ENCODE data around the gene B3GAT3. TPM values are rescaled to one million over a fixed set of nuclear protein-coding genes. Genes with fewer than 3 reads are reported as not detected.
A peak's percentile ranks its signal among the peaks of the same experiment; 100 is the strongest.
"Not testable (repeated sequence)": the region's sequence is repeated elsewhere in the genome, so short reads cannot be mapped to it uniquely, and the experiment has no call there.

B3GAT3 gene
- total RNA-seq, 2 experiments from 2014 or later: 64.5 to 69.7 TPM

DNA sequence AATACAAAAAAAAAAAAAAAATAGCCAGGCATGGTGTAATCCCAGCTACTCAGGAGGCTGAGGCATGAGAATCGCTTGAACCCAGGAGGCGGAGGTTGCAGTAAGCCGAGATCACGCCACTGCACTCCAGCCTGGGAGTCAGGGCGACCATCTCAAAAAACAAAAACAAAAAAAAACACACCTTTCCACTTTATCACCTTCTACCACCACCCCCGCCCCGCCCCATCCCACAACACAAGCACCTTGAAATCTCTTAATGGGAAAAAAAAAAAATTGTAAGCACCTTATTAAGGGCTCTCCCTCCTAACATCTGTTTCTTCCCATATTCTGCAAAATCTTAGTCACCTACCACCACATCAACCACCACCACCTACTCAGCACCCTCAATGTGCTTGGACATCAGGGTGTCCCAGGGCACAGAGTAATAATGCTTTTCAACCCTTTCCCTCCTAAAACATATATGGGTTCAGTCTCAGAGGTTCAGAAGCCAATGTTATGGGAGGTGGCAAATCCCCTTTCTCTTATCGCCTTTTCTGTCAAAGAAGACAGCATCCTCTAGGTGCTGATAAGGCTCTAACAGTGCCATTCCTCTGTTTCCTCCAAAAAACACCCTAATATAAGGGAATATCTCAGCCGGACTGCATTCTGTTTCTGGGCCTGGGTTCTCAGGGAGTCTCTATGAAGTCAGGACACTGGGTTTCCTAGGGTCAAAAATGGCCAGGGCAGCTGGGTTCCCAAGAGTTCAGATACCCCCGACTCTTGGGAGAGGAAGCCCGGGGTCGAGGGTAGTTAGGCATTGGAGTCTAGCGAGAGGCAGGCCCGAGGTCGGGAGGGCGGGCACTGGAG lies 30.6 kb upstream of the B3GAT3 start:
- H3K27ac Mint-ChIP-seq: peak overlapping the region; percentile 85
- CTCF ChIA-PET: interaction anchor here (0.6 to 1.5 kb wide), 9 partner anchors 10 to 134 kb away, joined by 3 to 15 read pairs (median 3); partner anchors contain the start of genes C11orf98, CSKMT, LBHD1 and TUT1
- H3K9me3 Mint-ChIP-seq (ENCODE audit: low read depth): no peaks in the 10 kb centered on the region
- DNase-seq (no peak), ATAC-seq (peak; percentile 2)
- H3K27me3 Mint-ChIP-seq: no peaks in the 10 kb centered on the region
- peaks cover 35% of the 10 kb centered on the region for H3K4me1 Mint-ChIP-seq
- H3K4me3 Mint-ChIP-seq: peak overlapping the region; percentile 86
- H3K36me3 Mint-ChIP-seq: peaks cover 7% of the 10 kb centered on the region

DNA sequence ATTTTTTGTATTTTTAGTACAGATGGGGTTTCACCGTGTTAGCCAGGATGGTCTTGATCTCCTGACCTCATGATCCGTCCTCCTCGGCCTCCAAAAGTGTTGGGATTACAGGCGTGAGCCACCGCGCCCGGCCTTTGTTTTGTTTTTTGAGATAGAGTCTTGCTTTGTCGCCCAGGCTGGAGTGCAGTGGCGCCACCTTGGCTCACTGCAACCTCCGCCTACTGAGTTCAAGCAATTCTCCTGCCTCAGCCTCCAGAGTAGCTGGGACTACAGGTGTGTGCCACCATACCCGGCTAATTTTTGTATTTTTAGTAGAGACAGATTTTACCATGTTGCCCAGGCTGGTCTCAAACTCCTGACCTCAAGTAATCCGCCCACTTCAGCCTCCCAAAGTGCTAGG lies 28.5 kb upstream of the B3GAT3 start:
- peaks cover 10% of the 10 kb centered on the region for H3K36me3 Mint-ChIP-seq
- CTCF ChIA-PET: interaction anchor here (1.5 to 1.7 kb wide), 3 partner anchors 15 to 226 kb away, joined by 3 to 7 read pairs (median 4); partner anchors contain the start of genes C11orf98 and CSKMT

DNA sequence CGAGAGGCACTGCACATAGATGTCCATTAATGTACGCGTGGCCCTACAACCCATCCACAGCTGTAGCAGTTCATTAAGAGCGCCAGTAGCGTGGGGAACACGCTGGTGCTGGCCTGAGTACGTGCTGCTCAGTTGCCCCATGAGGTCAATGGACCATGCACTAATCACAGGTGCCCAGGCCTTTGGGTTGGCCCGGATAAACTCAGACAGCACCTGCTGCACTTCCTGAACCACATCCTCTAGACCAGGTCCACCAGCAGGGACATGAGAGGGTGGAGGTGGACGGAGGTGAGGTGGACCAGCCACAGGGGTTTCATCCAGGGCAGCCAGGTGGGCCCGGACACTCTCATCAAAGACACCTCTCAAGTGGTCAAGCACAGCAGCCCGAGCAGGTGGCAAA lies 27.7 kb upstream of the B3GAT3 start:
- peak overlapping the region; percentile 19 for H3K27ac Mint-ChIP-seq
- no peak for ATAC-seq
- CTCF ChIA-PET: interaction anchor here (1.5 to 2.0 kb wide), 4 partner anchors 15 to 225 kb away, joined by 3 to 7 read pairs (median 6); partner anchors contain the start of genes C11orf98 and CSKMT
- H3K4me1 Mint-ChIP-seq: peaks cover 44% of the 10 kb centered on the region
- H3K27me3 Mint-ChIP-seq: no peaks in the 10 kb centered on the region
- H3K4me3 Mint-ChIP-seq: no peak overlapping the region
- DNase-seq: no peak
- H3K9me3 Mint-ChIP-seq (ENCODE audit: low read depth): no peaks in the 10 kb centered on the region
- H3K36me3 Mint-ChIP-seq: peaks cover 14% of the 10 kb centered on the region

More for the DNA sequence above, 28.5 kb upstream of the B3GAT3 start:
- ATAC-seq; H3K9me3 Mint-ChIP-seq (ENCODE audit: low read depth); H3K27me3 Mint-ChIP-seq; H3K4me3 Mint-ChIP-seq; DNase-seq; H3K27ac Mint-ChIP-seq: not testable (repeated sequence)
- peaks cover 44% of the 10 kb centered on the region for H3K4me1 Mint-ChIP-seq

DNA sequence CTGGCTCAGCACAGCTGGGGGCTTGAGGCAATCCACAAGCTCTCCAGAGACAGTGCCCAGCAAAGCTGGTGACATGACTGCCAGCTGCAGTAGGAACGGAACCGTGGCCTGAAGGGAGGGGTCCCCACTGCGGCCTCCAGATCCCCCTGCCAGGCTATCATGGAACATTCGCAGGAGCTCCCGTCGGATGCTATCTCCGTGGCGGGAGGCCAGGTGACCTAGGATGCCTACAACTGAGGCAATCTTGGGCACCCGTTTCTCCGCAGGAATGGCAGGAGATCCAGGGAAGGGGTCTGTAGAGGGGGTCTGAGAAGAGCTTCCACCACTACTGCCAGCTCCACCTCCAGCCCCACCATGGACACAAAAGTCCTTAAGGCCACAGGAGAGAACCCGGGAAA lies 27.2 kb upstream of the B3GAT3 start:
- ATAC-seq: no peak
- DNase-seq: no peak
- Mint-ChIP-seq H3K4me3 (no peak overlapping the region), H3K27ac (no peak overlapping the region), H3K9me3 (ENCODE audit: low read depth) (no peaks in the 10 kb centered on the region), H3K27me3 (no peaks in the 10 kb centered on the region), H3K4me1 (peaks cover 44% of the 10 kb centered on the region), H3K36me3 (peaks cover 20% of the 10 kb centered on the region)
- CTCF ChIA-PET: interaction anchor here (1.7 to 2.0 kb wide), 2 partner anchors 16 to 26 kb away, joined by 7 read pairs; partner anchors contain the start of genes C11orf98 and CSKMT

DNA sequence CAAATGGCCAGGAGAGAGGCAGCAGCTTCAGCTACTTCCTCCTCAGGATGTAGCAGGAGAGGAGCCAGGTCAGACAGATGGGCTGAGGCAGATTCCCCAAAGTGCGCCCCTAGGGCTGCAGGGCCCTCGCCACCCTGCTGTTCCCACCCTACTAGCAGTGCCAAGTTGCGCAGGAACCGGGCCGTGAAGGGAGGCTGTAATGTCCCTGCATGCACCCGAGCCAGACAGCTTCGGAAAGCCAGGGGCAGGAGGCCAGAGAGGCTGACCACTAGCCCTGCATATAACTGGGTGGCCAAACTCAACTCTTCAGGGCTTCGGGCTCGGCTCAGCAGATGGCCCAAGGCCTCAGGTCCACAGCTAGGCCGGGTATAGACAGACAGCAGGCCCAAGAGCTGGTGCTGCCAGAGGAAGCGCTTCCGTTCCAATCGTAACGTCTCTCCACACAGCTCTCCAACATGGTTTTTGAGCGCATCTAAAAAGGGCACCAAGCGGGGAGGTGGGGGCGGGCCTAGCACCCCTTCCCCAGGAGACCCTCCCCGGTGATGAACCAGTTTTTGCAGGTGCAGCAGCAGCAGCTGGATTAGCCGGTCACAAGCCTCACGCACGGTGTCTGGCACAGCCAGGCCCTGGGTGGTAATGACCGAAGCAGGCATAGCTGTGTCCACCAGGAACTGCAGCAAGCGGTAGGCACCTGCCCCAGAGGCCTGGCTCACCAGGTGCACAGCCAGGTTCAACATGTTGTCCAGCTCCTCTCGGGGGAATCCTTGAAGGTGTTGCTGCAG lies 26.6 kb upstream of the B3GAT3 start:
- DNase-seq: no peak
- Mint-ChIP-seq H3K27ac (no peak overlapping the region), H3K27me3 (no peaks in the 10 kb centered on the region), H3K36me3 (peaks cover 21% of the 10 kb centered on the region), H3K9me3 (ENCODE audit: low read depth) (no peaks in the 10 kb centered on the region), H3K4me3 (no peak overlapping the region), H3K4me1 (peaks cover 40% of the 10 kb centered on the region)
- CTCF ChIA-PET: interaction anchor here (0.9 to 2.0 kb wide), 4 partner anchors 17 to 56 kb away, joined by 3 to 7 read pairs (median 5); partner anchors contain the start of genes C11orf98, CSKMT and MTA2
- ATAC-seq: no peak

DNA sequence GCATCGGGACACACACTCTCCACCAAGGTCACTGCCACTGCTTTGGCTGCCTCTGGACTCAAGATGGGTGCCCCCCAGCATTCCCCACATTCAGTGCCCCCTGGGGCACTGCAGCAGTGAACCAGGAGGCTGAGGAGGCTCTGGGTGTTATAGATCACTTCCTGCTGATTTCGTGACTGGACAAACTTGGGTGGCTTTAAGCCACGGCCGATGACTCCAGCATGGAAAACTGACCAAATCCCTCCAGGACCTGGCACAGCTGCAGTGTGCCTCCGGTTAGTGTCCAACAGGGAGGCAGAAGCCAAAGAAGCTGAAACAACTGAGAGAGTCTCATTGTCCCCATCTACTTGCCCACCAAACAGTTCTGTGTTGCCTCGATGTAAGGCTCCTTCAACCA lies 25.8 kb upstream of the B3GAT3 start:
- H3K27ac Mint-ChIP-seq: peak overlapping the region; percentile 43
- DNase-seq: no peak
- no peak for ATAC-seq
- CTCF ChIA-PET: interaction anchor here (0.9 to 2.0 kb wide), 5 partner anchors 17 to 56 kb away, joined by 3 to 7 read pairs (median 7); partner anchors contain the start of genes C11orf98, CSKMT, EML3 and MTA2
- H3K4me1 Mint-ChIP-seq: peaks cover 41% of the 10 kb centered on the region
- H3K36me3 Mint-ChIP-seq: peaks cover 26% of the 10 kb centered on the region
- H3K4me3 Mint-ChIP-seq: no peak overlapping the region
- no peaks in the 10 kb centered on the region for H3K9me3 Mint-ChIP-seq (ENCODE audit: low read depth)
- no peaks in the 10 kb centered on the region for H3K27me3 Mint-ChIP-seq

DNA sequence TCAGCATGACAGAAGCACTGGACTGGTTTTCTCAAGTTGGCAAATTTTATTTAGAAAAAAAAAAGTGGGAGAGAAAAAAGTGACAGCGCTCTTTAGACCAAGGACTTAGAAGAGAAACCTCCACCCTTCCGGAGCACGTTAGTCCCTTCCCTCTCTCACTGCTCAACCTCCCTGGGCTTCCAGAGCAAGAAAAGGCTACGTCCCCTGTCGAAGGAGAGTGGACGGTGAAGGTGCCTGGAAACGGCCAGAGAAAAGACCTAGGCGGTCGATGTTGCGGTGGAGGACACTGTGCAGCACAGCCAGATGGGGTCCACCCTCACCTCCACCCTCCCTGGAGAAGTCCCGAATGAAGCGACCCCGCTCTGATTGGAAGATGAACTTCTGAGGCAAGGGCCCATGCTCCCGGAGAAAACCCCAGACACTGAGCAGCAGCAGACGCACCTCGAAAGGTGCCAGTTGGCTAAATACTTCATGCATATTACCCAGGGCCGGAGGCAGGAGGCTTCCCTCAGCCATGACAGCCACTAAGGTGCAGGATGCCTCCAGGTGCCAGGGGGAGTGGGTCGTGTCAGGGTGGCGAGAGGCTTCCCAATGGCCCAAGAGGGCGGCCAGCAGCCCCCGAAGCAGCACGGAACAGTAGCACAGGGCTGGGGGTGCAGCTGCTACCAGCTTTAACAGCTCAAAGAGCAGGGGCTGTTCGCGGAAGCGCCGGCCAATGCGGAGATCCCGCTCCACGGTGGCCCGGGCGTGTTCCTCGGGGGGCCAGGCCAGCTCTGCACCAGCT lies 25.2 kb upstream of the B3GAT3 start:
- peaks cover 39% of the 10 kb centered on the region for H3K4me1 Mint-ChIP-seq
- peaks cover 27% of the 10 kb centered on the region for H3K36me3 Mint-ChIP-seq
- CTCF ChIA-PET: interaction anchor here (0.6 to 2.0 kb wide), 9 partner anchors 10 to 140 kb away, joined by 3 to 7 read pairs (median 3); partner anchors contain the start of genes C11orf98, CSKMT and EML3
- no peaks in the 10 kb centered on the region for H3K9me3 Mint-ChIP-seq (ENCODE audit: low read depth)
- H3K27me3 Mint-ChIP-seq: no peaks in the 10 kb centered on the region
- peak overlapping the region; percentile 89 for H3K4me3 Mint-ChIP-seq
- H3K27ac Mint-ChIP-seq: peak overlapping the region; percentile 93
- ATAC-seq (no peak), DNase-seq (no peak)

DNA sequence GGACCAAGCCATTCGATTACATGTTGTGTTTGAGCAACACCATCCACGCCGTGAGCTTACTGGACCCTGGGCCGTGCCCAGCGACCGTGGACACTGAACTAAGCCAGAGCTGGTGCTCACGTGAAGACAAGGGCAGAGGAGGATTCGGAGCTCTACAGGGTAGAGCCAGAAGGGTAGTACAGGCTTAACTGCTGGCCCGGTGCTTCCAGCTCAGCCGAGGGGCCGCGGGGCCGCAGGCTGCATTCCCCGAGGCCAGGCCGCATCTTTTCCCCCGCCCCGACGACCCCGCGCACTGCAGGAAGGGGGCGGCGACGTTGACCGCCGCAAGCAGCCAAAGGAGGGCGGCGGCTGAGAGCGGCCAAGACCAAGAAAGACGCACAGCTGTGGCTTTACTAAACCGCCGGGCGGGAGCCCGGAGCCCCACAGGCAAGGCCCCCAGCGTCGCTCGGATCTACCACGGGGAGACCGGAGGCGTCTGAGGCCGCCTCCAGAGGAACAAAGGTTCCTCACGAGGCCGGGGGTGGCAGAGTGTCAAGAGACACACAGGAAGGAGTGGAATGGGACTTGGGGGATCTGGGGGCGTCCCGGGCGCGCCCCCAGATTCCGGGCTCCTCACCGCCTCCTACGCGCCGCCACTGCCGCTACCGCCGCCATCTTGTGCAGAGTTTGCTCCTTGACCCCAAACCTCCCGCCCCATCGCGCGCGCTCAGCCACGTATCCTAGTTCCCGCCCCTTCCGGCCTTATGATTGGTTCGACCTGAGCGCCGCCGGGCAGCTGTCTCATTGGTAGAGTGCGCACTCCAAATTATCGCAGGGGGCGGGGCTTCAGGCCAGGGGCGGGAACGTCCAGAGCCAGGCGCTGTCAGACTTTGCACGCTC lies 24.4 kb upstream of the B3GAT3 start, which contains the start of gene GANAB:
Gene GANAB, minus strand, starts transcription at position 668 of the 879 bp plus-strand sequence. Its CDS starts 14 bp downstream, at position 654.
- DNase-seq (peak; percentile 100), ATAC-seq (peak; percentile 98)
- Mint-ChIP-seq H3K27me3 (no peaks in the 10 kb centered on the region), H3K27ac (peak within 1 kb of the TSS; percentile 93), H3K9me3 (ENCODE audit: low read depth) (no peaks in the 10 kb centered on the region), H3K4me1 (peaks cover 39% of the 10 kb centered on the region), H3K36me3 (peaks cover 27% of the 10 kb centered on the region), H3K4me3 (peak within 1 kb of the TSS; percentile 89)
- CTCF ChIA-PET: interaction anchor here (0.6 to 1.9 kb wide), 9 partner anchors 9 to 141 kb away, joined by 3 to 7 read pairs (median 3); partner anchors contain the start of genes C11orf98, CSKMT and EML3

DNA sequence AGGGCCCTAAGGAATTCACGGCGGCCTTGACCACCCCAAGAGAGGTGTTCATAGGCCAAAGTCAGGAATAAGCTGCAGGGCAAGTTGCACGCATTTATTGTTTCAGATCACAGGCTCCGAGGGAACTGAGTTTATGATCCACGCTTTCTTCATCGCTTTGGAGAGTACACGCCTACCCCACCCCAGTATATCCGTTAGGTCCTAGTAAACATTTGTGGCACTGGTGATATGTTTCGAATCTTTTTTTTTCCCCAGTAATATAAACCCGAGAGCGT lies 23.8 kb upstream of the B3GAT3 start:
- Mint-ChIP-seq H3K27me3 (no peaks in the 10 kb centered on the region), H3K27ac (peak overlapping the region; percentile 93), H3K4me1 (peaks cover 41% of the 10 kb centered on the region), H3K4me3 (peak overlapping the region; percentile 89), H3K9me3 (ENCODE audit: low read depth) (no peaks in the 10 kb centered on the region), H3K36me3 (peaks cover 27% of the 10 kb centered on the region)
- DNase-seq (no peak), ATAC-seq (no peak)
- CTCF ChIA-PET: interaction anchor here (0.9 to 1.9 kb wide), 6 partner anchors 8 to 141 kb away, joined by 3 to 6 read pairs (median 4); partner anchors contain the start of genes C11orf98 and CSKMT

DNA sequence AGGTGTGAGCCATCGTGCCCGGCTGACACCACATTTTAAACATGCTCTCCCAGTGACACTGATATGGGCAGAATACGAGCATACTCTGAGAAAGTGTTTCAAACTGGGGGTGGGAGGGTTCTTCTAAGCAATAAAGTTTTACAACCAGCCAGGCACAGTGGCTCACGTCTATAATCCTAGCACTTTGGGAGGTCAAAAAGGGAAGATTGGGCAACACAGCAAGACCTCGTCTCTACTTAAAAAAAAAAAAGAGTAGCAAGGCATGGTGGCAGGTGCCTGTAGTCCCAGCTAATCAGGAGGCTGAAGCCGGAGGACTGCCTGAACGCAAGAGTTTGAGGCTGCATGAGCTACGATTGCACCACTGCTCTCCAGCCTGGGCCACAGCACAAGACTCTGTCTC lies 22.4 kb upstream of the B3GAT3 start:
- Mint-ChIP-seq H3K4me3 (peak overlapping the region; percentile 5), H3K4me1 (peaks cover 46% of the 10 kb centered on the region), H3K27ac (no peak overlapping the region), H3K36me3 (peaks cover 28% of the 10 kb centered on the region), H3K27me3 (no peaks in the 10 kb centered on the region), H3K9me3 (ENCODE audit: low read depth) (no peaks in the 10 kb centered on the region)
- DNase-seq (no peak), ATAC-seq (no peak)
- CTCF ChIA-PET: interaction anchor here (0.8 to 1.2 kb wide), 2 partner anchors 15 to 33 kb away, joined by 3 to 6 read pairs; no protein-coding TSS in a partner anchor

DNA sequence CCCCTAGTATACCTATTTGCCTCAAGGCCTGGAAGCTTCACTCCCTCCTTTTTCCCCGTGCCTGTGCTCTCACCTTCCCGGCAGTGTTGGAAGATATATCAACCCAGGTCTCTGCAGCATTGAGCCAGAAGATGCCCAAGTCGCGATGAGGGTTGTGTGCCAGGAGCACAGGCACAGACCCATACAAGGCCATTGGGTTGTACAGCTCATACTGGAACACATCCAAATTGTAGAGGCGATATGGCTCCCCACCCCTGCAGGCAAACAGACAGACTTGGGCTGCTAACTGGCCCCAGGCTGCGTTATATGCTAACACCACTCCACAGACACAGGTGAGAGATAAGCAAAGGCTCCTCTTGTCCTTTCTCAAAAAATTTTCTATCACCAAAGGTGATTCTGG lies 10.7 kb upstream of the B3GAT3 start:
- no peak overlapping the region for H3K4me3 Mint-ChIP-seq
- ATAC-seq: no peak
- no peaks in the 10 kb centered on the region for H3K9me3 Mint-ChIP-seq (ENCODE audit: low read depth)
- H3K4me1 Mint-ChIP-seq: peaks cover 15% of the 10 kb centered on the region
- no peak overlapping the region for H3K27ac Mint-ChIP-seq
- peaks cover 66% of the 10 kb centered on the region for H3K36me3 Mint-ChIP-seq
- no peak for DNase-seq
- no peaks in the 10 kb centered on the region for H3K27me3 Mint-ChIP-seq
- CTCF ChIA-PET: interaction anchor here (0.9 kb wide), 1 partner anchor 247 kb away, joined by 3 read pairs; no protein-coding TSS in a partner anchor
